HG02938 (cell line): ENCODE results near the gene GNG13.
"Not testable (repeated sequence)": the region's sequence is repeated elsewhere in the genome, so short reads cannot be mapped to it uniquely, and the experiment has no call there.

Experiments used
- ATAC-seq: cut with Tn5 transposase; IDR thresholded peaks from one replicate; pipeline ENCODE4 v1.9.1; 2021; ENCODE audit warnings: mild to moderate bottlenecking, moderate library complexity; ENCODE audit not compliant: unreplicated experiment

Gene GNG13

DNA sequence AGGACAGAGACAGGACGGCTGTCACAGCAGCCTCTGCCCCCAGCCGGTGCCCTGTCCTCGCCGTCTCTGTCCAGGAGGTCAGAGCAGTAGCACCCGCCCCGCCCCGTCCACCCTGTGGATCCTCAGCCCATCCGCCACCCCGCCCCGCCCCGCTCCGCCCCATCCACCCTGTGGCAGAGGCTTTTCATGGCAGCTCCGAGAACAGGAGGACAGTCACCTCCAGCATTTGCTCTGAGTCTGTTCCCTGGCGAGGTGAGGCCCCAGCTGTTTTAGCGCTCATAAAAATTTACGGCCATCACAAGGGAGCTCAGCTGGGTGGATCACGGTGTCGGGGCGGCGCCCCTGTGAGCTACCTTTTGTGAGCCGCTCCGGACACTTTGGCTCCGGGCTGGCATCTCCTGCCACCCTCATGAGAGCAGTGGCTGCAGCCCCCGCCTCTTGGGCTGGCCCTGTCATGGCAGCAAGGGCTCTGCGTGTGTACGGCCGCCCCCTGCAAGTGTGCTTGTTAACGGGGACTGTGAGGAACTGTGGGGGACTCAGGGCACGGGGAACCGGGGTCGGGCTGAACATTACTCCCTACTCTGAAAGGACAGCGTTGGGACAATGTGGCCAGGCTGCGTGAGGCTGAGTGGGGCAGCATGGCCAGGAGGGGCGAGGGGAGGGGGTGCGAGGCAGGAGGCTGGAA is 32.3 kb upstream of the GNG13 start:
- no peak for ATAC-seq

GRCh38 chr16:831571-832413 is 31.3 kb upstream of the GNG13 start:
- ATAC-seq = no peak

DNA sequence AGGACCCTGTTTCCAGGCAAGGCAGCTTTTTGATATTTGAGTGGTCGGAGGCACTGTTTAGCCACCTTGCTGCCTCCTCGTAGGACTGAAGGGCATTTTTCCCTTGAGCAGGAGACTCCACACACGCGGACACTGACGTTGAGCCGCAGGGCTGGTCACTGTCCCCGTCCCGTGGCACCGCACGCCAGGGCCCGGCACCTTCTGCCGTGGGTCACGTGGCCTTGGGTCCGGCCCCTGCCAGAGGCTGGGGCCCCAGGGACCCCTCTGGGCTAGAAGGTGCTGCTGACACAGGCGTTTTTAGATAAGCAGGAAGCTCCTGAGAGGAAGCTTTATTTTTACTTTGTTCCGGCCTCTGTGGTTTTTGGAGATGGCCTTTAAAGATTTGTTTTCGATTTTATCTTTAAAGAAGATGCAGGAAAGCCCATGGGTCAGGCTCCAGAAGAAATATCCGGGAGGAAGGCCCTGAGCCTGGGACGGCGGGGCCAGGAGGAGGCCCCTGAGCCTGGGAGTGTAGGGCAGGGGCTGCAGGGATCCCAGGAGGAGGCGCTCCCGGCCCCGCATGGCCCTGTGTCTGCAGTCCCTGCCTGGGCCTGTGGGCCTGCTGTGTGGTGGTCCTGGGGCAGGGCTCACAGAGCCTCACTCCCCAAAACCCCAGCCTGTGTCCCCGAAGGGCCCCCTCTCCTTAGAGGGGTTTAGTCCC is 30.5 kb upstream of the GNG13 start:
- no peak for ATAC-seq

- ATAC-seq = no peak
Observed at GRCh38 chr16:830107-830870, 29.8 kb upstream of the GNG13 start.

- ATAC-seq = no peak
Observed at GRCh38 chr16:828891-829290, 28.4 kb upstream of the GNG13 start.

DNA sequence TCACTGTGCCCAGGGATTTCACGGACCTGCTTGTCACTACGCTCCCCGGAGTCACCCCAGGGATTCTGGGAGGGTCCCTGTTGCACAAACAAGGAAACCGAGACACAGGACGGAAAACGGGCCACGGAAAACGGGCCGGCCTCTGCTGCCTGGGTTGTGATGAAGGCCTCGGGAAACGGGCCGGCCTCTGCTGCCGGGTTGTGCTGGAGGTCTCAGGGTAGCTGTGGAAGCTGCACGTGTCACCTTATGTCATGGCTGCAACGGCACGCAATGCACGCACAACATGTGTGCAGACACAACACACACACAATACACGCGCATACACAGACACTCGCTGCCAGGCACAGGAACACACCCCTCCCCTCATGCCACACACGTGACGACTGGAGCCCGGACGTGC is 27.0 kb upstream of the GNG13 start:
- no peak for ATAC-seq

GRCh38 chr16:825341-826061 is 25.0 kb upstream of the GNG13 start:
- no peak for ATAC-seq

- no peak for ATAC-seq
Observed at GRCh38 chr16:824601-825000, 24.1 kb upstream of the GNG13 start.

DNA sequence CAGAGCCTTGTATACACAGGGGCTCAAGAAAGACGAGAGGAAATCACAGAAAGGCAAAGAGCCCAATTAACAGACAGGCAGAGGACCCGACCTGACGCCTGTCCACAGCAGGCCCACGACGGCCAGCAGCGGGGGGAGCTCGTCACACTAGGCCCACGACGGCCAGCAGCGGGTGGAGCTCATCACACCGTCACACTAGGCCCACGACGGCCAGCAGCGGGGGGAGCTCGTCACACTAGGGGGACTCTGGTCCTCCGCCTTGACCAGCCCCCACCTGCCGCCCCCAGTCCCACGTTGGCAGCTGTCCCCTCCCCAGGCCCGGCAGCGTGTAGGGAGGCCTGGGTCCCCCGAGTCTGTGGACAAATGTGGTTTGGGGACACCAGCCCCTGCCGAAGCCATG is 23.7 kb upstream of the GNG13 start:
- no peak for ATAC-seq

GRCh38 chr16:822909-823297 is 22.4 kb upstream of the GNG13 start:
- no peak for ATAC-seq

GRCh38 chr16:822174-822908 is 21.8 kb upstream of the GNG13 start:
- ATAC-seq = no peak

DNA sequence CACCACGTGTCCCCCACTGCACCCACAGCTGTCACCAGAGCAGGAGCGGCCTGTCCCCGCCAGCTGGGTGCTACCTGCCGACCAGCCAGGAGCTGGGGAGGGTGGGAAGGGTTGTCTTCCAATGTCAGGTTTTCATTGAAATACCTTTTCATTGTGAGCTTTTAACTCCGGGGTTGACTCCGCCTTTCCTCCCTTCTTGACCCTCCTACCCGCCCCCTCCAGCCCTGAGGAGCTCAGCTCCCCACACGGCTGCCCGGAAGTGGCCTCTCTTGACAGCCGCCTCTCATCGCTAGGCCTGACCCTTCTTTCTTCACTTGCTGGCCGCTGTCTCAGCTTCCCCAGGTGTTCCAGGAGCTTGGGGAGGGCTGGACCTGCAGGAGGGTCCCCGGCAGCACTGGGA is 21.2 kb upstream of the GNG13 start:
- no peak for ATAC-seq

DNA sequence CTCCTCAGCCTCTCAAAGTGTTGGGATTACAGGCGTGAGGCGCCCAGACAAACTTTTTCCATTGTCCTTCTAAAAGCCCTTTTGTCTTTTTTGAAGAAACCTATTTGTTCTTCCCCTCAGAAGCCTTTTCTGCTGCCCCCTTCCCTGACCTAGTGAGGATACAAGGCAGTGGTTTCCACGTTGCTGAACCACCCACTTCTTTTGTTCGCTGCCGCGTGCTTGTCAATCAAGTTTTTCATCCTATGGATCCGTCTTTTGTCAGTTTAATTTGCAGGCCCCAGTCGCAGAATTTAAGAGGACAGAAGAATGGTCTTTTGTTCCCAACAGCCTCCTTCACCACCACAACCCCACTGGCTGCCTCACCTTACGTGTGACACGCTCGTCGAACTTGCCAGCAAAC is 20.2 kb upstream of the GNG13 start:
- ATAC-seq = no peak

DNA sequence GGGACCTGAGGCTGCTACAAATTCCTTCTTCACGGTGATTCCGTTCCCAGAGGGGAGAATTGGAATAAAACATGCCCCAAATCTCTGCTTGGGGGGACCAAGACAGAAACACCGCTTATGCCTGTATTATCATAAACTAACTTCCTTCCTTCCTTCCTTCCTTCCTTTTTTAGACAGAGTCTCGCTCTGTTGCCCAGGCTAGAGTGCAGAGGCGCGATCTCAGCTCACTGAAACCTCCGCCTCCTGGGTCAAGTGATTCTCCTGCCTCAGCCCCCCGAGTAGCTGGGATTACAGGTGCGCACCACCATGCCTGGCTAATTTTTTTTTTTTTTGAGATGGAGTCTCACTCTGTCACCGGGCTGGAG is 19.5 kb upstream of the GNG13 start:
- not testable (repeated sequence) for ATAC-seq

- ATAC-seq = no peak
Observed at GRCh38 chr16:819336-820043, 19.0 kb upstream of the GNG13 start.

GRCh38 chr16:818592-818991 is 18.1 kb upstream of the GNG13 start:
- ATAC-seq = no peak

DNA sequence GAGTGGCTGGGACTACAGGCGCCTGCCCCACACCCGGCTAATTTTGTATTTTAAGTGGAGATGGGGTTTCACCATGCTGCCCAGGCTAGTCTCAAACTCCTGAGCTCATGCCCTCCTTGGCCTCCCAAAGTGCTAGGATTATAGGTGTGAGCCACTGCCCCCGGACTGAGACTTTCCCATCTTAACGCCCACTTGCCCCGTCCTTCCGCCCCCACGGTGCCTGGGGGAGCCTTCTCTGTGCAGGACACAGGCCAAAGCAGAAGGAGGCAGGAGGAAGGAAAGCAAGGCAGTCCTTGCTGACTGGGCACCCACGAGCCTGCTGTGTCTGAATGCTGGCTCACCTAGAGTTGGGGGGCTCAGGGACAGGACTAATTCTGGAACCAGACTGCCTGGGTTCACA is 17.6 kb upstream of the GNG13 start:
- ATAC-seq = no peak

DNA sequence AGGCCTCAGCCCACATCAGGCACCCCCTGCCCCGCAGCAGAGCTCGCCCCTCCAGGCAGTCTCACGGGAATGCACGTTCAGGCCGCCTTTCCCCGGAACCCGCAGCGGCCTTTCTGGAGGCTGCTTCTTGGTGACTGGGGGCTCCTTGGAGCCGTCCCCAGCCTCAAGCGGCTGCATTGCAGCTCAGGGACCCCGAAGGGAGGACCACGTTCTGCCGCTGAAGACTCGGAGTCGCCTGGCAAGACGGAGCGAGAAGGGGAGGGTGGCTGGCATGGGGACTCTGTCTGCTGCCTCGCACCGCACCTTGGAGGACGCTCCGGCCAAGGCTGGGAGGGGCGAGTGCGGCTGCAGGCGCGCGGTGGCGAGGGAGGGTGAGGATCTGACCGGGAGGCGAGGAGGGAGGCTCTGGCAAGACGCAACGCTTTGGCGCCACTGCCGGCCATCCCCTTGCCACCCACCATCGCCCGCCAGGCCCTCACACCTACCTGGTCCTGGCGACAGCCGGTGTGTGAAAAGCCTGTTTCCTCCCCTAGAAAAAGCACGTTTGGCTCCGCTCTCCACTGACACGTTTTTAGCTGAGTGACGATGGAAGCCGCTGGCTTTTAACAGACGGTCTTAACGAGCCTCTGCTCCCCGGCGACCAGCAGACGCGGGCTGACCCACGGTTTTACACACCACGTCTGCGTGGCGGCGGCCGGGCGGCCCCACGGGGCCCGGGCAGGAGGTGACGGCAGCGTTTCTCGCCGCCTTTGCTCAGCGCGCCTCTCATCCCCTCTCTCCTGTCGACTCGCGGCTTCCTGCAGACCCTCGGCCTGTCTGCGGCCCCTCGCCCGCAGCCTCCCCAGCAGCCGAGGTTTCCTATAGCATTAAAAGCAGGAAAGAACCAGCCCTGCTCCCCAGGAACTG is 16.7 kb upstream of the GNG13 start:
- no peak for ATAC-seq
